RPMI8226 (cell line): ENCODE measurements around the gene CNOT8.
"Not testable (repeated sequence)": the region's sequence is repeated elsewhere in the genome, so short reads cannot be mapped to it uniquely, and the experiment has no call there.

ENCODE experiments used
- DNase-seq: peaks from one replicate; pipeline ENCODE4 v3.0.0-alpha.2; 2015

CNOT8 gene

GRCh38 chr5:154858297-154858971 is at the start of gene CNOT8:
Gene CNOT8 (plus strand): TSS chr5:154858627. CDS start chr5:154863279, 4,652 bp downstream.
- DNase-seq = peak; percentile 98

- no peak for DNase-seq
Observed at GRCh38 chr5:154811239-154811638, 47.2 kb upstream of the CNOT8 start.

GRCh38 chr5:154811653-154812465 is 46.6 kb upstream of the CNOT8 start:
- DNase-seq = peak; percentile 48

GRCh38 chr5:154813158-154813557 is 45.3 kb upstream of the CNOT8 start:
- no peak for DNase-seq

- DNase-seq = no peak
Observed at GRCh38 chr5:154813736-154814135, 44.7 kb upstream of the CNOT8 start.

- no peak for DNase-seq
Observed at GRCh38 chr5:154815025-154815424, 43.4 kb upstream of the CNOT8 start.

- no peak for DNase-seq
Observed at GRCh38 chr5:154815684-154816247, 42.7 kb upstream of the CNOT8 start.

GRCh38 chr5:154816891-154817492 is 41.4 kb upstream of the CNOT8 start:
- no peak for DNase-seq

- no peak for DNase-seq
Observed at GRCh38 chr5:154817815-154818214, 40.6 kb upstream of the CNOT8 start.

GRCh38 chr5:154818471-154819116 is 39.8 kb upstream of the CNOT8 start:
- DNase-seq = no peak

GRCh38 chr5:154819546-154819945 is 38.9 kb upstream of the CNOT8 start:
- no peak for DNase-seq

- no peak for DNase-seq
Observed at GRCh38 chr5:154820383-154820782, 38.0 kb upstream of the CNOT8 start.

- not testable (repeated sequence) for DNase-seq
Observed at GRCh38 chr5:154822896-154823295, 35.5 kb upstream of the CNOT8 start.

GRCh38 chr5:154823605-154824004 is 34.8 kb upstream of the CNOT8 start:
- DNase-seq = no peak

GRCh38 chr5:154824070-154824469 is 34.4 kb upstream of the CNOT8 start:
- no peak for DNase-seq

GRCh38 chr5:154829181-154829588 is 29.2 kb upstream of the CNOT8 start:
- DNase-seq = no peak

- peak; percentile 59 for DNase-seq
Observed at GRCh38 chr5:154829589-154830218, 28.7 kb upstream of the CNOT8 start.

GRCh38 chr5:154830219-154830595 is 28.2 kb upstream of the CNOT8 start:
- no peak for DNase-seq

GRCh38 chr5:154830596-154830995 is 27.8 kb upstream of the CNOT8 start:
- no peak for DNase-seq

- DNase-seq = no peak
Observed at GRCh38 chr5:154831451-154831850, 27.0 kb upstream of the CNOT8 start.

- not testable (repeated sequence) for DNase-seq
Observed at GRCh38 chr5:154832804-154833203, 25.6 kb upstream of the CNOT8 start.

GRCh38 chr5:154834053-154834452 is 24.4 kb upstream of the CNOT8 start:
- DNase-seq = no peak

GRCh38 chr5:154835701-154836052 is 22.8 kb upstream of the CNOT8 start:
- DNase-seq = not testable (repeated sequence)
